H1 (cell line): Measurements from ENCODE around the gene EPHB1. TPM values are rescaled to one million over a fixed set of nuclear protein-coding genes. Genes with fewer than 3 reads are reported as not detected.

Experiments used
- EGR1 ChIP-seq: IDR thresholded peaks from 2 replicates; pipeline ENCODE4 v1.6.1; 2011; ENCODE audit warnings: low read depth, low read length, borderline replicate concordance
- TCF12 ChIP-seq: IDR thresholded peaks from 2 replicates; pipeline ENCODE4 v1.6.1; 2011; ENCODE audit warnings: low read depth, mild to moderate bottlenecking, low read length
- polyA plus RNA-seq, 7 experiments: library from polyadenylated mRNA; depleted of rRNA in 3 of 7; stranded (reverse) in 5 of 7; unstranded in 2 of 7; fragments of >200 nt in 5 of 7; fragments of 200-250 nt in 2 of 7; gene quantifications; 1 replicate in 5 of 7; 2 replicates in 1 of 7; 4 replicates in 1 of 7; pipeline versions ENCODE4 v1.2.1 to v1.2.3, GENCODE V29; 2011 to 2013; ENCODE audit warnings: missing spikeins in 2 of 7, mixed read lengths in 2 of 7
- total RNA-seq: library from RNA; stranded (reverse); fragmentation: NEBNext Ultra II Directional; extraction: Animal tissue kit (Norgen Biotek cat#: 25700); gene quantifications from 2 replicates; pipeline ENCODE4 v1.2.1, GENCODE V29; 2021

EPHB1 gene
- total and polyA plus RNA-seq, 2 of the 8 experiments (the other 6 are each of a cell fraction or from before 2014, with no cell fraction given), result 3.5 to 5.9 TPM

DNA sequence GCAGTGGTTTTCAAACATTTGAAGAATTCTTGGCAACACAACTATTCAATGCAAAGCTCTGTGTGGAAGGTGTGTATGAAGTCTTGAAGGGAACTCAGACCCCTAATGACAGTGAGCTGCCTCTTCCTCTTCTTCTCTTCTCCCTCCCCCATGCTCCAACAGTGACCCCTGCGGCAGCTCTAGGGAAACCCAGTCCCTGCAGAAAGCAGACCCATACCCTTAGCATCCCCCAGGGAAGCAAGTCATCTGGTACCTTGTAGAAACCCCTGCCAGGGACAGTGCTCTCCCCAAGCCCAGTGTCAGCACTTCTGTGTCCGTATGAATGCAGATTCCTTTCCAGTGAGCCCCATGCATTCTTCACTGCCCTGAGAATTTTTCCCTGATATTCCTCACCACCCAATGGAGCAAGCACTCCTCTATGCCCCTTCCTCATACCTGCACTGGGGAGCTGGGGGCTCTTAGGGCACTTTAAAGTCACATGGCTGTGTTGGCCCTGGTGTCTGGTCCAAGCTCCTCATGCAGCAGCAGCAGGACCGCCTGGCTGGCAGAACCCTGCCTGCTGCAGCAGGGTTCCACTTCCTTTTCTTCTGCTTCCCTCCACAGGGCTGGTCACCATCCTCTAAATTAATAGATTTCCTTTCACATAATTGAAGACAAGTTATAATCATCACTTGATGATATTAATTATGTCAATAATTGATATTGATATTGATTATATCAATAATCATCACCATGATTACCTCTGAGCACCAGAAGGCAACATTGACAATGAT is 442.5 kb downstream of the EPHB1 start (continued):
- no peak for TF ChIP-seq TCF12
- no peak for TF ChIP-seq EGR1
